PFSK-1 (cell line): ENCODE results near the gene ATAD3B.

Experiments used
- POLR2AphosphoS5 ChIP-seq: IDR thresholded peaks from 2 replicates; pipeline ENCODE4 v1.6.1; 2012; ENCODE audit warnings: low read depth, mild to moderate bottlenecking, control low read depth, low read length, moderate library complexity
- SIN3A ChIP-seq: IDR thresholded peaks from 2 replicates; pipeline ENCODE4 v1.6.1; 2012; ENCODE audit warnings: mild to moderate bottlenecking, low read length, moderate library complexity, borderline replicate concordance; ENCODE audit not compliant: insufficient read depth
- TAF1 ChIP-seq: IDR thresholded peaks from 2 replicates; pipeline ENCODE4 v1.6.1; 2012; ENCODE audit warnings: low read length, control low read depth, borderline replicate concordance; ENCODE audit not compliant: insufficient read depth
- TF ChIP-seq, protein P1 (sequence below), 2 experiments: IDR thresholded peaks; 2 replicates each; pipeline versions ENCODE4 v1.6.1 to v1.8.0; 2011 to 2012; ENCODE audit warnings: low read depth in 2 of 2, low read length in 2 of 2, control low read depth in 1 of 2, inconsistent platforms in 1 of 2, mild to moderate bottlenecking in 1 of 2, moderate library complexity in 1 of 2; ENCODE audit not compliant: insufficient read depth in 1 of 2

DNA sequence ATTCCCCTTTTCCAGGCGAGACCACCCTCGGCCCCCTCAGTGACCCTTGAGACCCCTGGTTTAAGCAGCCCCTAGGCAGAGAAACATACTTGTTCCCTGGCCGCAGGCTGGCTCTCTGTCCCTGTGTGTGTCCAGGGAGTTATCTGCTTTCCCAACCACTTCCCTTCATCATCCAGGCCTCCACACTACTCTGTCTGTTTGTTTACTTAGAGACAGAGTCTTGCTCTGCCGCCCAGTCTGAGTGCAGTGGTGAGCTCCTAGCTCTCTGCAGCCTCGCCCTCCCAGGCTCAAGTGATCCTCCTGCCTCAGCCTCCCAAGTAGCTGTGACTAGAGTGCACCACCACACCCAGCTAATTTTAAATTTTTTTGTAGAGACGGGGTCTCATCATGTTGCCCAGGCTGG, 41.9 kb upstream of the ATAD3B start:
- TF ChIP-seq POLR2AphosphoS5, result no peak
- TF ChIP-seq SIN3A, result no peak
- TF ChIP-seq TAF1, result no peak
- TF ChIP-seq, protein P1, sequence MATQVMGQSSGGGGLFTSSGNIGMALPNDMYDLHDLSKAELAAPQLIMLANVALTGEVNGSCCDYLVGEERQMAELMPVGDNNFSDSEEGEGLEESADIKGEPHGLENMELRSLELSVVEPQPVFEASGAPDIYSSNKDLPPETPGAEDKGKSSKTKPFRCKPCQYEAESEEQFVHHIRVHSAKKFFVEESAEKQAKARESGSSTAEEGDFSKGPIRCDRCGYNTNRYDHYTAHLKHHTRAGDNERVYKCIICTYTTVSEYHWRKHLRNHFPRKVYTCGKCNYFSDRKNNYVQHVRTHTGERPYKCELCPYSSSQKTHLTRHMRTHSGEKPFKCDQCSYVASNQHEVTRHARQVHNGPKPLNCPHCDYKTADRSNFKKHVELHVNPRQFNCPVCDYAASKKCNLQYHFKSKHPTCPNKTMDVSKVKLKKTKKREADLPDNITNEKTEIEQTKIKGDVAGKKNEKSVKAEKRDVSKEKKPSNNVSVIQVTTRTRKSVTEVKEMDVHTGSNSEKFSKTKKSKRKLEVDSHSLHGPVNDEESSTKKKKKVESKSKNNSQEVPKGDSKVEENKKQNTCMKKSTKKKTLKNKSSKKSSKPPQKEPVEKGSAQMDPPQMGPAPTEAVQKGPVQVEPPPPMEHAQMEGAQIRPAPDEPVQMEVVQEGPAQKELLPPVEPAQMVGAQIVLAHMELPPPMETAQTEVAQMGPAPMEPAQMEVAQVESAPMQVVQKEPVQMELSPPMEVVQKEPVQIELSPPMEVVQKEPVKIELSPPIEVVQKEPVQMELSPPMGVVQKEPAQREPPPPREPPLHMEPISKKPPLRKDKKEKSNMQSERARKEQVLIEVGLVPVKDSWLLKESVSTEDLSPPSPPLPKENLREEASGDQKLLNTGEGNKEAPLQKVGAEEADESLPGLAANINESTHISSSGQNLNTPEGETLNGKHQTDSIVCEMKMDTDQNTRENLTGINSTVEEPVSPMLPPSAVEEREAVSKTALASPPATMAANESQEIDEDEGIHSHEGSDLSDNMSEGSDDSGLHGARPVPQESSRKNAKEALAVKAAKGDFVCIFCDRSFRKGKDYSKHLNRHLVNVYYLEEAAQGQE (IDR thresholded peaks at IDR 0.05; ENCODE audit: insufficient read depth in 1 of 2, low read depth in 2 of 2, low read length in 2 of 2), result no peak
